ENCODE results near the gene ATP8B1.

Gene ATP8B1

DNA sequence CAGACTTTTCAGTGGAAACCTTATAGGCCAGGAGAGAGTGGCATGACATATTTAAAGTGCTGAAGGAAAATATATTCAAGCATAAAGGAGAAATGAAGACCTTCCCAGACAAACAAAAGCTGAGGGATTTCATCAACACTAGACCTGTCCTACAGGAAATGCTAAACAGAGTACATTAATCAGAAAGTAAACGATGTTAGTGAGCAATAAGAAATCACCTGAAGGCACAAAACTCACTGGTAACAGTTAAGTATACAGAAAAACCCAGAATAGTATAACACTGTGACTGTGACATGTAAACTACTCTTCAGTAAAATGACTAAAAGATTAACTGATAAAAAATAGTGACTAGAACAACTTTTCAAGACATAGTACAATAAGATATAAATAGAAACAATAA, 87.4 kb downstream of the ATP8B1 start:
- DNase-seq, result no peak

GRCh38 chr18:57715073-57715472, 88.0 kb downstream of the ATP8B1 start:
- DNase-seq, result no peak

- no peak for DNase-seq
These were observed 92.9 kb downstream of the ATP8B1 start for GRCh38 chr18:57710226-57710625.

GRCh38 chr18:57709335-57709734, 93.8 kb downstream of the ATP8B1 start:
- no peak for DNase-seq

GRCh38 chr18:57708288-57708687, 94.8 kb downstream of the ATP8B1 start:
- no peak for DNase-seq

DNA sequence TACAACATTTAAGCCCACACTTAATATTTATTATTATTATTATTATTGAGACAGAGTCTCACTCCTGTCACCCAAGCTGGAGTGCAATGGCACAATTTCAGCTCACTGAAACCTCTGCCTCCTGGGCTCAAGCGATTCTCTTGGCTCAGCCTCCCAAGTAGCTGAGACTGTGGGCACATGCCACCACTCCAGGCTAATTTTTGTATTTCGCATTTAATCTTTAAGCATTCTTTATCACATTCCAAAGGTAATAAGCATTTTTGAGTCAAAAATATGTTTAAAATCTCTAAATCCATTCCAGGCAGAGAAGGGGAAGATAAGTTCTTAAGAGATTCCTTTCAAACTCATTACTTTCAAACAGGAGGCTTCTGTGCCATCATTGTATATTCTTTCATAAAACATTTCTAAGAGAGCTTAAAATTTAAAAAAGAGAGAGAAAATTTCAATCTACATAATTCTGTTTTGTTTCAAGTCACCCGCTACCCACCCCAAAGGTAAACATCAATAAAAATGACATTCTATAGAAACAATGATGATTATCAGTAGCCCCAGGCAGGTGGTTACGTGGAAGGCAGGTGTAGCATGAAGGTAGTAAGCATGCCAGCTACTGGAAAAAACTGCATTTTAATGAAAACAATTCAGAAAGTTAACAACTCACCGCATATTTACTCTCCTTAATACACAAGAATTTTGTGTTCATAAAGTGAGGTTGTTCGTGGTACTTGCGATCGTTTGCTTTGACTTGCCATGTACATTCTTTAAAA, 97.1 kb downstream of the ATP8B1 start:
- DNase-seq, result no peak

- no peak for DNase-seq
These were observed 98.1 kb downstream of the ATP8B1 start for GRCh38 chr18:57705011-57705410.

DNA sequence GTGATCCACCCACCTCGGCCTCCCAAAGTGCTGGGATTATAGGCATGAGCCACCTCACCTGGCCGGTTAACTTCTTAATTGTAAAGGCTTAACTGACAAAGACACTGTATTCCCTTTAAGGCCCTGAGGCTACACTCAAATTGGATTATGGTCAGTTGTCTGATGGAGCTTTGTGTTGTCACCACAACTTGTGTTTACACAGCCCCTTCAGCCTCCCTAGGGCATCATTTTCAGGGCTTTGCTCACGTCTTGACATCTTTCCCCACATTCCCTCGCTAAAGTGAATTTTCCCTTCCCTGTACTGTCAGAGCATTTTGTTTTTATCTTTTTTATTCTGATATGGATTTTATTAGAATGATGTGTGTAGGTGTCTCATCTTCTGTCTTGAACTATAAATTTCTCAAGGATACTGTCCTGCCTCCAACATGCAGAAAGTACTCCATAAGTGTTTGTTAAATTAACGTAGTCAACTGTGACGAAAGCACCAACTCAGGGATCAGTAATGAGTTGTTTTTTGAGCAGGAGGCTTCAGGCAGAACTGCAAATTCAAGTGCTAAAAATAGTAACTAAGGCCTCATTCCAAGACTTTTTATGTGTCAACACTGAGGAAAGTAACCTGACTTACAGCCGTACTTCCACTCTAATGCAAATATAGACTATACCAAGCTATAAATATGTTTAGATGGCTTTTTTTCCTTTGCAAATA, 104.4 kb downstream of the ATP8B1 start:
- no peak for DNase-seq

DNA sequence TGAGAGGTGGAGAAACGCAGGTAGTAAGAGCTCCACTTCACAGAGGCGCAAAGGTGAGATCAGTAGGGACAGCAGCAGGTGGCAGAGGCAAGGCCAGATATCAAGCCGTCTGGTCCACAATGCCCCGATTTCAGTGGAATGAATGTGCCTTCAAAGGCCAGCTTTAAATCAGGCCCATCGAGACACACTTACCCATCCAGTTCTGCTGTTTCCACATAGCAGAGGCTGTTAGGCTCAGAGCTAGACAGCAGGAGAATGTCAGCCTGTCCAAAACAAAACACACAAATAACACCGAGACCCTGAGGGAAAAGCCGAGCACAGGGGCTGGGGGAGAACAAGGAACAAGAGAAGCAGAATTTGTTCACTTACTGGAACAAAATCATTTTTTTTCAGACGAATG, 105.7 kb downstream of the ATP8B1 start:
- DNase-seq, result no peak

- no peak for DNase-seq
These were observed 106.8 kb downstream of the ATP8B1 start for GRCh38 chr18:57696271-57696670.

- no peak for DNase-seq
These were observed 111.8 kb downstream of the ATP8B1 start for GRCh38 chr18:57691363-57691762.

GRCh38 chr18:57687970-57688369, 115.1 kb downstream of the ATP8B1 start:
- DNase-seq, result no peak

- DNase-seq, result no peak
These were observed 119.6 kb downstream of the ATP8B1 start for GRCh38 chr18:57683470-57683869.

DNA sequence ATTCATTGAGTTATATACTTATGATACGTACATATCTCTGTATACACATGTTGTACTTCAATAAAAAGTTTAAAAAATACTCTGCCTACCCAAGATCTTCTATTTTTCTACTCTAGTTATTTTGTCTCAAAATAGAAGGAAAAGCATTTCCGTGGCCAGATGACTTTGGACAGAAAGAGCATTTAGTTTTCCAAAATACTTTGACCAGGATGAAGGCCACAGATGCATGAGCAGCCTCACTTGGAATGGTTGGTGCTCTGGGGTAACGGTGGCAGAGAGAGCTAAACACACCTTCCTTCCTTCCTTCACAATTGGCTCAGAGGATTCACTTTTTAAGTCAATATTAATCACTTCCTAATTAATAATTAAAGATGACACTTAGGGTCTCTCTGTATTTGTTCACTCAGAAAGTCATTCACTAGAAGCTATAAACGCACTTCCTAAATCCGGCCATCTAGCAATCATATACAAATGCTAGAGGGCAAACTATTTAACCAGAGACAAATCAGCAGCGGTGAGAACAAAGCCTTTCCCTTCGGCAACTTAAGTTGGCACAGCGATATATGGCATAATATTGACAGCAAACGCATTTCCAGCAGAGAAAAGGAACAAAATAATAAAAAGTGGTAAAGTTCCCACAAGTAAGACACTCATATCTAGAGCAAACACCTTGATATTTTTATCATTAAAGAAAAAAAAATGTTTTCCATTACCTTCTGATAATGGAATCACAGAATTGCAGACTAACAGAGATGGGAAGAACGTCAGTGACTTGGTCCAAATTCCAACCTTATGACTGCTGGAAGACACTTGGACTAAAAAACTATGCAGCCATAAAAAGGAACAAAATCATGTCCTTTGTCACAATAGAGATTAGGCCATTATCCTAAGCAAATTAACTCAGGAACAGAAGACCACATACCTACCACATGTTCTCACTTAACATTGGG, 125.6 kb downstream of the ATP8B1 start:
- no peak for DNase-seq

GRCh38 chr18:57674891-57675290, 128.2 kb downstream of the ATP8B1 start:
- no peak for DNase-seq

DNA sequence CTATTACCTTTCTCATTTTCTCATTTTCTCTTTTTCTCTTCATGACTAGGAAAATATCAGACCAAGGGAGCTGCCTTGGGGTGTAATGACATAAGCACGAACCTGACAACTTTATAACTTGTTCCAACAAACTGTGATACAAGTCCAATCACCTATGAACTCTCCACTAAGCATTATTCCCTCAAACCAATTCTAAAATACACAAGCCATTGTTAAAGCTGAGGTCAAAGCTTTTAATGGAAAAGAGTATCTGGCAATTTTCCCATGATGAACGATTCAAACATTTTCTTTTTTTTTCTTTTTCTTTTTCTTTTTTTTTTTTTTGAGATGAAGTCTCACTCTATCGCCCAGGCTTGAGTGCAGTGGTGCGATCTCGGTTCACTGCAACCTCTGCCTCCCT, 133.1 kb downstream of the ATP8B1 start:
- no peak for DNase-seq

DNA sequence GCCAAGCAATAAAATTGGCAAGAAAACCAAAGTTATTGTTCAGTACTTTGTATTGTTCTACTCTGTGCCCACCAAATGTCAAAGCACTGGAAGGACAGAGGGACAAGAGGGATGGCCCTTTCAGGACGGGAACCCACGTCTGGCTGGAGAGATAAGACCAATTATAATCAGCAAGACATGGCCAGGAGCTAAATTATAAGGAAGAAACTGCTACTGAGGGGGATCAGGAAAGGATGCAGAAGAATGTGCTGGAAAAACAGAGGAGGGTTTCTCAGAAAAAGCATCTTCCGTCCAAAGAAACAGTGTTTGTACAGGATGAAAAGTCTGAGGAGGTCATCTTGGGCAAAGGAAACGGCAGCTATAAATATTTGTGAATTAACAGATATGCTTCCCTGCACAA, 135.1 kb downstream of the ATP8B1 start:
- DNase-seq, result peak; percentile 76

GRCh38 chr18:57666818-57667497, 136.2 kb downstream of the ATP8B1 start:
- peak; percentile 100 for DNase-seq

- DNase-seq, result peak; percentile 29
These were observed 138.4 kb downstream of the ATP8B1 start for GRCh38 chr18:57664568-57665165.

DNA sequence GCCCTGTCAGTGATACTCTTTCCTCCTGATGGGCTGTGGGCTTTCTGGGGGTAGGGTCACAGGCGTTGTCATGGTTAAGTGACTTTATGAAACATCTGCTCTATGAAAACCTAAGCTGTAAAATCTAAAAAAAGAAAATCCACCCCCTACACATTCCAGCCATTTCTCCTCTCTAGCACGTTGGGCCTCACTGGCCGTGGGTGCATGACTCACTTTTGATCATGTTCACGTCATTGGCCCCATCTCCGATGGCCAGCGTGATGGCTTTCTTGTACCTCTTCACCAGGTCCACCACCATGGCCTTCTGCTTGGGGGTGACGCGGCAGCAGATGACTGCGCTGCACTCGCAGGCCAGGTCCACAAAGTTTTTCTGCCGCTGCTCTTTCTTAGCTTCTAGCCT, 142.2 kb downstream of the ATP8B1 start:
- no peak for DNase-seq

DNA sequence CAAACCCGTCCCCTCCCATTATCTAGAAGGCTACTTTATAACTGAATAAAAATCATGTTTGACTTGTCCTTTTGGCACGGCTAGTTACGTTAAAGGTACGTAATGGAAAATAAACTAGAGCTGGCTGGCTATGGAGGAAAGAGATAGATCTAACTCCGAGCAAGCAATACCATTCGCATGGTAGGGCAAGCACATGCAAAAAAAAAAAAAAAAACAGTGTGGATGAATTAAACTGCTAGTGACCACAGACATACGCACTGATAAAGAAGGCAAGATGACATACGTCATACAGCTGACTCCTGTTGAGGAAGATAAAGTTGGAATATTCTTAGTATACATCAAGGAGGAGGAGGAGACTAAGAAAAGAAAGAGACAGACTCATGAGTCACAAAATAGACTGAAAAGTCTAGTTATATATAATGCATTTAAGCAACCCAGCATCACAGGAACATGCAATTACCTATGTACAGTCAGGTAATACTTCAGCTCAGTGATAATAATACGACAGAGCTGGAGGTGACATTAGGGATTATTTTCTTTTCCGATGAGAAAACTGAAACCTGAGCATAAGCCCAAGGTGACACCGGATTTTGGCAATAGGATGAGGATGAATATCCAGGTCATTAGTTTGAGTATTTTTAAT, 143.5 kb downstream of the ATP8B1 start:
- no peak for DNase-seq

DNA sequence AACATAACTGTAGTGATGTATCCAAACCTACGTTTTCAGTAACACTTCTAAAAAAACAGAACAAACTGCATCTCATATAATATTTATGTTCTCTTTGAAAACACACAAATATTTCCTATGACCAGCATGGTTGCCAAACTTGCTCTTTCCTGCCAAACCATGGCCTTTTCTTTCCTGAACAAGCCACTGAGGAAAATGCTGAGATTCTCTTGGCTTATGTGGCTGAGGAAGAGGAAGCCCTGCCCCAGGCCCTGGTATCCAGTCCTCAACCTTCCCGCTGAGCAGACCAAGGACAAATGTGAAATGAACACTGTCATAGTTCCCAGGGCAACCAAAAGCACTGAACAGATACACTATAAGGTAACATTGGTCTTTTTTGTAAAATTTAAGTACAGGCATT, 145.6 kb downstream of the ATP8B1 start:
- no peak for DNase-seq

Data from GF-D8 (cell line).